NOMO-1 treated with DMSO at 0.1 percent for 48 hours (cell line): ENCODE measurements around the gene TAF7L.

ENCODE experiments used
- DNase-seq: peaks from one replicate; lab custom pipeline; 2025; ENCODE audit not compliant: unreplicated experiment; lab: John Stamatoyannopoulos, UW

Gene TAF7L

GRCh38 chrX:101223226-101223625, 67.9 kb downstream of the TAF7L start:
- no peak for DNase-seq

- no peak for DNase-seq
These were observed 70.4 kb downstream of the TAF7L start for GRCh38 chrX:101220662-101221260.

- DNase-seq: no peak
These were observed 71.2 kb downstream of the TAF7L start for GRCh38 chrX:101219864-101220346.

GRCh38 chrX:101219116-101219863, 71.8 kb downstream of the TAF7L start, which contains the start of gene DRP2:
Gene DRP2 (plus strand): TSS chrX:101219786. CDS start chrX:101231648, 11,862 bp downstream.
- no peak for DNase-seq
